Measurements from ENCODE around the gene GPX3. TPM values are rescaled to one million over a fixed set of nuclear protein-coding genes. Genes with fewer than 3 reads are reported as not detected.

Gene GPX3
- total RNA-seq, 1 experiment from 2014 or later, result not detected

- H3K27me3 ChIP-seq (ENCODE audit: low read length), result no peaks in the 10 kb centered on the region
- no peak for DNase-seq
- no peaks in the 10 kb centered on the region for H3K4me1 ChIP-seq (ENCODE audit: low read length)
- no peaks in the 10 kb centered on the region for H3K9me3 ChIP-seq (ENCODE audit: low read length)
- no peak overlapping the region for H3K9ac ChIP-seq (ENCODE audit: low read length)
- H3K27ac ChIP-seq (ENCODE audit: low read length), result no peak overlapping the region
- H3K9me2 ChIP-seq (replicated peaks; ENCODE audit: insufficient read depth, low read length), result no peaks in the 10 kb centered on the region
- no peaks in the 10 kb centered on the region; the same call in 1 of the 2 replicates for H4K20me1 ChIP-seq (ENCODE audit: insufficient read depth, low read depth, low read length)
- H2AFZ ChIP-seq (ENCODE audit: low read length), result no peak overlapping the region
- no peak overlapping the region for H3K4me2 ChIP-seq (ENCODE audit: low read depth, low read length, poor library complexity, severe bottlenecking)
- peaks cover 16% of the 10 kb centered on the region for H3K36me3 ChIP-seq (ENCODE audit: insufficient read depth, low read length)
- no peaks in the 10 kb centered on the region for H3K79me2 ChIP-seq (ENCODE audit: low read length)
- no peak overlapping the region for H3K4me3 ChIP-seq (ENCODE audit: low read length)
Observed at GRCh38 chr5:151025250-151025606, 4.8 kb downstream of the GPX3 start.

- Histone ChIP-seq H2AFZ (ENCODE audit: low read length) (no peak overlapping the region), H3K4me3 (ENCODE audit: low read length) (no peak overlapping the region), H3K9me3 (ENCODE audit: low read length) (no peaks in the 10 kb centered on the region), H3K27ac (ENCODE audit: low read length) (no peak overlapping the region), H3K27me3 (ENCODE audit: low read length) (no peaks in the 10 kb centered on the region), H3K36me3 (ENCODE audit: insufficient read depth, low read length) (peaks cover 16% of the 10 kb centered on the region), H3K9me2 (replicated peaks; ENCODE audit: insufficient read depth, low read length) (no peaks in the 10 kb centered on the region), H4K20me1 (ENCODE audit: insufficient read depth, low read depth, low read length) (no peaks in the 10 kb centered on the region; the same call in 1 of the 2 replicates), H3K4me1 (ENCODE audit: low read length) (no peaks in the 10 kb centered on the region), H3K9ac (ENCODE audit: low read length) (no peak overlapping the region), H3K4me2 (ENCODE audit: low read depth, low read length, poor library complexity, severe bottlenecking) (no peak overlapping the region), H3K79me2 (ENCODE audit: low read length) (no peaks in the 10 kb centered on the region)
- DNase-seq, result no peak
Observed at GRCh38 chr5:151026088-151026487, 5.7 kb downstream of the GPX3 start.

- Histone ChIP-seq H3K9me2 (replicated peaks; ENCODE audit: insufficient read depth, low read length) (no peaks in the 10 kb centered on the region), H4K20me1 (ENCODE audit: insufficient read depth, low read depth, low read length) (no peaks in the 10 kb centered on the region; the same call in 1 of the 2 replicates), H3K27me3 (ENCODE audit: low read length) (no peaks in the 10 kb centered on the region), H2AFZ (ENCODE audit: low read length) (no peak overlapping the region), H3K27ac (ENCODE audit: low read length) (no peak overlapping the region), H3K4me2 (ENCODE audit: low read depth, low read length, poor library complexity, severe bottlenecking) (no peak overlapping the region), H3K79me2 (ENCODE audit: low read length) (no peaks in the 10 kb centered on the region), H3K36me3 (ENCODE audit: insufficient read depth, low read length) (peaks cover 16% of the 10 kb centered on the region), H3K9ac (ENCODE audit: low read length) (no peak overlapping the region), H3K4me1 (ENCODE audit: low read length) (no peaks in the 10 kb centered on the region), H3K4me3 (ENCODE audit: low read length) (no peak overlapping the region), H3K9me3 (ENCODE audit: low read length) (no peaks in the 10 kb centered on the region)
- no peak for DNase-seq
Observed at GRCh38 chr5:151026679-151027078, 6.3 kb downstream of the GPX3 start.

GRCh38 chr5:151027961-151028479 lies 7.6 kb downstream of the GPX3 start:
- no peaks in the 10 kb centered on the region for H3K9me2 ChIP-seq (replicated peaks; ENCODE audit: insufficient read depth, low read length)
- no peaks in the 10 kb centered on the region for H3K79me2 ChIP-seq (ENCODE audit: low read length)
- no peaks in the 10 kb centered on the region for H3K4me1 ChIP-seq (ENCODE audit: low read length)
- H3K4me2 ChIP-seq (ENCODE audit: low read depth, low read length, poor library complexity, severe bottlenecking), result no peak overlapping the region
- no peaks in the 10 kb centered on the region for H3K9me3 ChIP-seq (ENCODE audit: low read length)
- no peak overlapping the region for H3K9ac ChIP-seq (ENCODE audit: low read length)
- no peak for DNase-seq
- H3K36me3 ChIP-seq (ENCODE audit: insufficient read depth, low read length), result peaks cover 22% of the 10 kb centered on the region
- H3K27ac ChIP-seq (ENCODE audit: low read length), result no peak overlapping the region
- no peaks in the 10 kb centered on the region for H3K27me3 ChIP-seq (ENCODE audit: low read length)
- H3K4me3 ChIP-seq (ENCODE audit: low read length), result no peak overlapping the region
- no peaks in the 10 kb centered on the region; the same call in 1 of the 2 replicates for H4K20me1 ChIP-seq (ENCODE audit: insufficient read depth, low read depth, low read length)
- no peak overlapping the region for H2AFZ ChIP-seq (ENCODE audit: low read length)

GRCh38 chr5:151028717-151029116 lies 8.3 kb downstream of the GPX3 start:
- Histone ChIP-seq H3K9me2 (replicated peaks; ENCODE audit: insufficient read depth, low read length) (no peaks in the 10 kb centered on the region), H3K27me3 (ENCODE audit: low read length) (no peaks in the 10 kb centered on the region), H3K79me2 (ENCODE audit: low read length) (no peaks in the 10 kb centered on the region), H3K27ac (ENCODE audit: low read length) (no peak overlapping the region), H3K9me3 (ENCODE audit: low read length) (no peaks in the 10 kb centered on the region), H3K4me2 (ENCODE audit: low read depth, low read length, poor library complexity, severe bottlenecking) (no peak overlapping the region), H2AFZ (ENCODE audit: low read length) (no peak overlapping the region), H3K36me3 (ENCODE audit: insufficient read depth, low read length) (peaks cover 23% of the 10 kb centered on the region), H3K9ac (ENCODE audit: low read length) (no peak overlapping the region), H4K20me1 (ENCODE audit: insufficient read depth, low read depth, low read length) (no peaks in the 10 kb centered on the region; the same call in 1 of the 2 replicates), H3K4me3 (ENCODE audit: low read length) (no peak overlapping the region), H3K4me1 (ENCODE audit: low read length) (no peaks in the 10 kb centered on the region)
- no peak for DNase-seq

- H3K4me2 ChIP-seq (ENCODE audit: low read depth, low read length, poor library complexity, severe bottlenecking), result no peak overlapping the region
- no peak overlapping the region for H3K9ac ChIP-seq (ENCODE audit: low read length)
- H3K27me3 ChIP-seq (ENCODE audit: low read length), result no peaks in the 10 kb centered on the region
- H3K27ac ChIP-seq (ENCODE audit: low read length), result no peak overlapping the region
- H3K79me2 ChIP-seq (ENCODE audit: low read length), result no peaks in the 10 kb centered on the region
- no peaks in the 10 kb centered on the region for H3K9me2 ChIP-seq (replicated peaks; ENCODE audit: insufficient read depth, low read length)
- H3K4me3 ChIP-seq (ENCODE audit: low read length), result no peak overlapping the region
- no peaks in the 10 kb centered on the region; the same call in 1 of the 2 replicates for H4K20me1 ChIP-seq (ENCODE audit: insufficient read depth, low read depth, low read length)
- no peaks in the 10 kb centered on the region for H3K9me3 ChIP-seq (ENCODE audit: low read length)
- DNase-seq, result no peak
- no peaks in the 10 kb centered on the region for H3K4me1 ChIP-seq (ENCODE audit: low read length)
- peaks cover 30% of the 10 kb centered on the region for H3K36me3 ChIP-seq (ENCODE audit: insufficient read depth, low read length)
- H2AFZ ChIP-seq (ENCODE audit: low read length), result no peak overlapping the region
Observed at GRCh38 chr5:151029179-151030055, 9.0 kb downstream of the GPX3 start.

- Histone ChIP-seq H3K79me2 (ENCODE audit: low read length) (no peaks in the 10 kb centered on the region), H3K36me3 (ENCODE audit: insufficient read depth, low read length) (peaks cover 34% of the 10 kb centered on the region), H4K20me1 (ENCODE audit: insufficient read depth, low read depth, low read length) (no peaks in the 10 kb centered on the region), H3K9me2 (replicated peaks; ENCODE audit: insufficient read depth, low read length) (no peaks in the 10 kb centered on the region), H3K9me3 (ENCODE audit: low read length) (no peaks in the 10 kb centered on the region), H3K27me3 (ENCODE audit: low read length) (no peaks in the 10 kb centered on the region), H3K9ac (ENCODE audit: low read length) (no peak overlapping the region), H3K4me2 (ENCODE audit: low read depth, low read length, poor library complexity, severe bottlenecking) (no peak overlapping the region), H3K27ac (ENCODE audit: low read length) (no peak overlapping the region), H3K4me1 (ENCODE audit: low read length) (no peaks in the 10 kb centered on the region), H2AFZ (ENCODE audit: low read length) (no peak overlapping the region), H3K4me3 (ENCODE audit: low read length) (no peak overlapping the region)
- no peak for DNase-seq
Observed at GRCh38 chr5:151030056-151030336, 9.6 kb downstream of the GPX3 start.

GRCh38 chr5:151030379-151030778 lies 10.0 kb downstream of the GPX3 start:
- no peaks in the 10 kb centered on the region for H4K20me1 ChIP-seq (ENCODE audit: insufficient read depth, low read depth, low read length)
- no peak overlapping the region for H3K4me2 ChIP-seq (ENCODE audit: low read depth, low read length, poor library complexity, severe bottlenecking)
- no peaks in the 10 kb centered on the region for H3K27me3 ChIP-seq (ENCODE audit: low read length)
- no peak overlapping the region for H3K9ac ChIP-seq (ENCODE audit: low read length)
- DNase-seq, result no peak
- no peak overlapping the region for H3K4me3 ChIP-seq (ENCODE audit: low read length)
- H3K27ac ChIP-seq (ENCODE audit: low read length), result no peak overlapping the region
- H3K9me2 ChIP-seq (replicated peaks; ENCODE audit: insufficient read depth, low read length), result no peaks in the 10 kb centered on the region
- no peak overlapping the region for H2AFZ ChIP-seq (ENCODE audit: low read length)
- H3K36me3 ChIP-seq (ENCODE audit: insufficient read depth, low read length), result peaks cover 34% of the 10 kb centered on the region
- H3K4me1 ChIP-seq (ENCODE audit: low read length), result no peaks in the 10 kb centered on the region
- H3K79me2 ChIP-seq (ENCODE audit: low read length), result no peaks in the 10 kb centered on the region
- H3K9me3 ChIP-seq (ENCODE audit: low read length), result no peaks in the 10 kb centered on the region
